Smooth muscle cell of the brain vasculature (primary cell): ENCODE data around the gene RMI2.

Experiments
- DNase-seq: peaks from one replicate; pipeline ENCODE4 v3.0.0-alpha.2; 2012; ENCODE audit warnings: low read depth, low spot score

RMI2 gene

GRCh38 chr16:11399261-11399831 is 54.1 kb downstream of the RMI2 start:
- no peak for DNase-seq

- DNase-seq: no peak
Observed at GRCh38 chr16:11400076-11400475, 54.8 kb downstream of the RMI2 start.
